ENCODE measurements around the gene MAP3K10. TPM values are rescaled to one million over a fixed set of nuclear protein-coding genes. Genes with fewer than 3 reads are reported as not detected.

MAP3K10 gene
- total and polyA plus RNA-seq, 2 of the 13 experiments (the other 11 are each of a cell fraction or from before 2014, with no cell fraction given): 3.4 to 5.0 TPM

- 0 out of 2 replicates have a peak, but pooled peaks have one; percentile 39 for TF ChIP-seq PRDM10 (CRISPR knock-in tag; IDR thresholded peaks at IDR 0.05; ENCODE audit: low read depth)
- no peak for TF ChIP-seq NFE2L1 (CRISPR knock-in tag; IDR thresholded peaks at IDR 0.05; ENCODE audit: borderline replicate concordance)
- TF ChIP-seq ZNF225 (CRISPR knock-in tag; IDR thresholded peaks at IDR 0.05): no peak
- no peak for TF ChIP-seq SETDB1 (CRISPR knock-in tag; IDR thresholded peaks at IDR 0.05; ENCODE audit: borderline replicate concordance)
- no peak for TF ChIP-seq ZNF598 (CRISPR knock-in tag; IDR thresholded peaks at IDR 0.05; ENCODE audit: borderline replicate concordance)
- TF ChIP-seq DDIT3 (CRISPR knock-in tag; IDR thresholded peaks at IDR 0.05): no peak
- TF ChIP-seq HNF4A (CRISPR knock-in tag; IDR thresholded peaks at IDR 0.05): peak; percentile 76
- TF ChIP-seq ZNF20 (CRISPR knock-in tag; IDR thresholded peaks at IDR 0.05): no peak
- no peak for TF ChIP-seq DRAP1 (CRISPR knock-in tag; IDR thresholded peaks at IDR 0.05)
- no peak for TF ChIP-seq MTF1 (CRISPR knock-in tag; IDR thresholded peaks at IDR 0.05)
- TF ChIP-seq ZNF790 (CRISPR knock-in tag; IDR thresholded peaks at IDR 0.05; ENCODE audit: borderline replicate concordance): no peak
- no peak for TF ChIP-seq ZNF224 (CRISPR knock-in tag; IDR thresholded peaks at IDR 0.05)
- TF ChIP-seq FOXP4 (CRISPR knock-in tag; IDR thresholded peaks at IDR 0.05): no peak
- no peak for TF ChIP-seq MZF1 (CRISPR knock-in tag; IDR thresholded peaks at IDR 0.05; ENCODE audit: borderline replicate concordance)
- TF ChIP-seq TFDP1 (CRISPR knock-in tag; IDR thresholded peaks at IDR 0.05; ENCODE audit: borderline replicate concordance): no peak
- no peak for TF ChIP-seq SIN3B (IDR thresholded peaks at IDR 0.05; ENCODE audit: low read length)
- TF ChIP-seq PAXIP1 (CRISPR knock-in tag; conservative IDR thresholded peaks at IDR 0.05): 0 out of 2 replicates have a peak, but pooled peaks have one; percentile 28
- no peak for TF ChIP-seq MED8 (CRISPR knock-in tag; IDR thresholded peaks at IDR 0.05; ENCODE audit: insufficient replicate concordance)
- no peak for TF ChIP-seq ZMYM4 (CRISPR knock-in tag; IDR thresholded peaks at IDR 0.05)
Measured at GRCh38 chr19:40255619-40256166, 64.5 kb downstream of the MAP3K10 start (continued).

All from HepG2 (cell line).